Peyer's patch (tissue), 4 donors: Measurements from ENCODE around the gene PPP1R7. TPM values are rescaled to one million over a fixed set of nuclear protein-coding genes. Genes with fewer than 3 reads are reported as not detected.

Experiments used
- DNase-seq, 3 donors: peaks; one replicate each; pipeline ENCODE4 v3.0.0-alpha.2; 2017 to 2019
- H3K27ac ChIP-seq, 4 donors: fragments of 200-600 bp; sonication (generic); one replicate each; pipeline ENCODE4 v1.5.1; 2016 to 2019
- H3K27me3 ChIP-seq, 2 donors: fragments of 200-600 bp; sonication (generic); one replicate each; pipeline ENCODE4 v1.5.1; 2019
- H3K36me3 ChIP-seq, 3 donors: fragments of 200-600 bp; sonication (generic); one replicate each; pipeline ENCODE4 v1.5.1; 2016 to 2019
- H3K4me1 ChIP-seq, 4 donors: fragments of 200-600 bp; sonication (generic); one replicate each; pipeline ENCODE4 v1.5.1; 2016 to 2019
- H3K4me3 ChIP-seq, 4 donors: fragments of 200-600 bp; sonication (generic); 1 replicate in 3 of 4; 2 replicates in 1 of 4; pipeline ENCODE4 v1.5.1; 2016 to 2019; ENCODE audit warnings: mild to moderate bottlenecking in 1 of 4
- H3K9me3 ChIP-seq, 4 donors: fragments of 200-600 bp; sonication (generic); one replicate each; pipeline ENCODE4 v1.5.1; 2016 to 2019; ENCODE audit warnings: mild to moderate bottlenecking in 1 of 4
- POLR2A ChIP-seq, 2 donors: fragments of 450-650 bp; IDR thresholded peaks; one replicate each; pipeline ENCODE4 v1.5.1; 2017; ENCODE audit warnings: antibody characterized with exemption in 2 of 2, mild to moderate bottlenecking in 2 of 2, moderate library complexity in 2 of 2
- total RNA-seq, 4 donors: library from RNA; depleted of rRNA; stranded (reverse); fragments of >200 nt; gene quantifications; one replicate each; pipeline ENCODE4 v1.1.0, GENCODE V29; 2016
- TF ChIP-seq, protein P1 (sequence below), 6 experiments: fragments of 450-650 bp in 4 of 6; fragments of 200-600 bp in 2 of 6; sonication (generic) in 1 of 6; IDR thresholded peaks; one replicate each; pipeline ENCODE4 v1.5.1; 2017 to 2019; ENCODE audit warnings: antibody characterized with exemption in 6 of 6, mild to moderate bottlenecking in 3 of 6, moderate library complexity in 1 of 6

The PPP1R7 gene
- total RNA-seq, 4 donors from 2014 or later = 13.2 to 44.0 (median 28.1) TPM

DNA sequence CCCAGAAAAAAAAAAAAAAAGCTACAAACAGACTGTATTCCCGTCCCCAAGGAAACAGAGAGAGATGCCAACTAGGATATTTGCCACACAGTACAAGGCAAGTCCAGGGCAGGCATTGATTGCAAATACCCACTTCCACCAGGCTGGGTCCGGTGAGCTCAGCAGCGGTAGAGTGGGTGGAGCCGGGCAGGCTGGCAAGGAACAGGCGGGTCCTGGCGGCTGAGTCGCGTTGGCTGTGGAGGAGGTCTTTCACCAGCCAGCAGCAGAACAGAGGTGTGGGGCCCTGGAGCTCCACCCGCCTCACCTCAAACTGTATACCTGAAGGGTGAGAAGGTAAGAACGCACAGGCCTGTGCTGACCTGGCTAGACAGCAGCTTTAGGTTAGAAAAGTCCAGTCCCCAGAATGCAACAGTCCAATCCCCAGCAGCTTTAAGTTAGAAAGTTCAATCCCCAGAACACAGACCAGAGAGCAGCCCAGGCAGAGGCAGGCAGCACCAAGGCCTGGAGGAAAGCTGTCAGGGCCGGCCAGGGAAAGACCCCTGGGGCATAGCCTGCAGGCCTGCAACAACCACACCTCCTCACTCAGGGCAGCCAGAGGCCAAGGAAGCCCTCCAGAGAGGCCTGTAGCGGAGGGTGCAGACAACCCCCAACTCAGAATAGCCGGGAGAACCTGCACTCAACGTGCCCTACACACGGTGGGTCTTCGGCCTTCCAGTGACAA lies 26.3 kb upstream of the PPP1R7 start:
- H3K9me3 ChIP-seq = no peaks in the 10 kb centered on the region
- no peak overlapping the region for H3K27ac ChIP-seq
- no peak for TF ChIP-seq POLR2A (IDR thresholded peaks at IDR 0.05)
- TF ChIP-seq, protein P1, sequence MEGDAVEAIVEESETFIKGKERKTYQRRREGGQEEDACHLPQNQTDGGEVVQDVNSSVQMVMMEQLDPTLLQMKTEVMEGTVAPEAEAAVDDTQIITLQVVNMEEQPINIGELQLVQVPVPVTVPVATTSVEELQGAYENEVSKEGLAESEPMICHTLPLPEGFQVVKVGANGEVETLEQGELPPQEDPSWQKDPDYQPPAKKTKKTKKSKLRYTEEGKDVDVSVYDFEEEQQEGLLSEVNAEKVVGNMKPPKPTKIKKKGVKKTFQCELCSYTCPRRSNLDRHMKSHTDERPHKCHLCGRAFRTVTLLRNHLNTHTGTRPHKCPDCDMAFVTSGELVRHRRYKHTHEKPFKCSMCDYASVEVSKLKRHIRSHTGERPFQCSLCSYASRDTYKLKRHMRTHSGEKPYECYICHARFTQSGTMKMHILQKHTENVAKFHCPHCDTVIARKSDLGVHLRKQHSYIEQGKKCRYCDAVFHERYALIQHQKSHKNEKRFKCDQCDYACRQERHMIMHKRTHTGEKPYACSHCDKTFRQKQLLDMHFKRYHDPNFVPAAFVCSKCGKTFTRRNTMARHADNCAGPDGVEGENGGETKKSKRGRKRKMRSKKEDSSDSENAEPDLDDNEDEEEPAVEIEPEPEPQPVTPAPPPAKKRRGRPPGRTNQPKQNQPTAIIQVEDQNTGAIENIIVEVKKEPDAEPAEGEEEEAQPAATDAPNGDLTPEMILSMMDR (IDR thresholded peaks at IDR 0.05) = no peak
- H3K27me3 ChIP-seq = no peaks in the 10 kb centered on the region
- DNase-seq = peak in 2 of 3 donors; percentile 51 to 52
- H3K4me3 ChIP-seq = no peak overlapping the region
- no peaks in the 10 kb centered on the region for H3K36me3 ChIP-seq
- H3K4me1 ChIP-seq = peaks cover 0 to 4% (median 0%) of the 10 kb centered on the region in 4 donors

DNA sequence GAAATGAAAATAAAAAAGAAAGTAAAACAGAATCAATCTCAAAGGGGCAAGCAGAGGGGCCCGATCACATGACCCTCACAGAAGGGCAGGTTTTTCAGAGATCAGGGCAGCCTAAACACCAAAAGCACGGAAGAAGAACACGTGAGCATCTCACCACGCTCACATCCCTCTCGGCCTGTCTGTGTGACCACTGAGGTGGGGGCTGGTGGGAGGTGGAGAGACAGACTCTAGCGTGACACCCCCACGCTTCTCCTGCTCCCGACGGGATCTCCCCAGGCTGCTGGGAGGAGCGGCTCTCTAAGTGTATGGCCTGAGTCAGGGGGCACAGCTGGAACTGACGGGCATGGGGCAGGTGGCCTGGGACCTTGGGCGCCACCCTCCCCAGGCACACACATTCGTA lies 24.6 kb upstream of the PPP1R7 start:
- peak in 2 of 3 donors; percentile 14 to 40 for DNase-seq
- TF ChIP-seq, protein P1 (IDR thresholded peaks at IDR 0.05) = no peak
- TF ChIP-seq POLR2A (IDR thresholded peaks at IDR 0.05) = no peak
- no peaks in the 10 kb centered on the region for H3K36me3 ChIP-seq

DNA sequence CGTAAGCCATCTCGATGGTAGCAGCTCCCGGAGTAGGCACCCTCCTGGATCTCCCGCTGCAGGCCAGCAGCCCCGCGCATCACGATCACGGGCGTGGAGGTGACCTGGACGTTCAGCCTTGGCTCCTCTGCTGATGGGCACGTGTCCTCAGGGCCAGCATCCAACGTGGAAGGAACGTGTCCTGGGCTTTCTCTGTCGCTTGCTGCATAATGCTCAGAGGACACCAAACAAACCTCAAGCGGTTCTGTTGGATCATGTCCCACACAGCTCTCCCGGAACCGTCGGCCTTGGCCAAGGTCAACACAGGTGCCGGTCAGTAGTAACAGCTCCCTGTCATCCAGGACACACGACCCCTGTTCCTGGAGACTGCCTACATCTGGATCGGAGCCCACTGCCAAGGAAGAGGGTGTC lies 24.1 kb upstream of the PPP1R7 start:
- no peaks in the 10 kb centered on the region for H3K36me3 ChIP-seq
- H3K27me3 ChIP-seq = no peaks in the 10 kb centered on the region
- peaks cover 0 to 4% (median 0%) of the 10 kb centered on the region in 4 donors for H3K4me1 ChIP-seq
- peak overlapping the region in 1 of 4 donors; percentile 31 for H3K27ac ChIP-seq
- DNase-seq = peak in 2 of 3 donors; percentile 30 to 43
- no peak for TF ChIP-seq POLR2A (IDR thresholded peaks at IDR 0.05)
- TF ChIP-seq, protein P1 (IDR thresholded peaks at IDR 0.05) = no peak
- H3K9me3 ChIP-seq = no peaks in the 10 kb centered on the region
- no peak overlapping the region for H3K4me3 ChIP-seq

More for the DNA sequence above, 24.6 kb upstream of the PPP1R7 start:
- Histone ChIP-seq H3K4me3 (no peak overlapping the region), H3K4me1 (peaks cover 0 to 4% (median 0%) of the 10 kb centered on the region in 4 donors), H3K9me3 (no peaks in the 10 kb centered on the region), H3K27me3 (no peaks in the 10 kb centered on the region), H3K27ac (peak overlapping the region in 1 of 4 donors; percentile 31)

DNA sequence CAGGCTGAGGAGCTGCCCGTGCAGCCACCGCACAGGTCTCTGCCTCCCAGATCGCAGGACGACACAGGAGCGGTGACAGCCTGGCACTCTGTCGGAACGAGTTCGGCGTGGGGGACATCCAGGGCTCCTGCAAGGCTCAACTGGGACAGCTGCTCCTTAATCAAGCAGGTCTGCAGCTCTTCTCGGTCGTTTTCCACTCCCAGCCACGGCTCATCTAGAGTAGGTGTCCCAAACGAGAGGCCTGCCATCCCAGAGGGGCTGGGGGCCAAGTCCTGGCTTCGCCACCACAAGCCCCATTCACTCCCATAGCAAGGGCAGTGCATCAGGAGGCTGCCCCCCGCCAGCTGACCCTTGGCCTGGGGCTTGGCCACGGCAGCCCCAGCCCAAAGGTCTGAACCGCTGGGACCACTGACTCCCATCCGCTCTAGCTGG lies 23.5 kb upstream of the PPP1R7 start:
- peak in 2 of 3 donors; percentile 43 to 44 for DNase-seq

GRCh38 chr2:241128266-241128665 lies 22.0 kb upstream of the PPP1R7 start:
- peak in 1 of 3 donors; percentile 35 for DNase-seq
- H3K27me3 ChIP-seq = no peaks in the 10 kb centered on the region
- H3K4me1 ChIP-seq = peaks cover 0 to 4% (median 0%) of the 10 kb centered on the region in 4 donors
- H3K4me3 ChIP-seq = no peak overlapping the region
- TF ChIP-seq POLR2A (IDR thresholded peaks at IDR 0.05) = no peak
- TF ChIP-seq, protein P1 (IDR thresholded peaks at IDR 0.05) = no peak
- peak overlapping the region in 2 of 4 donors; percentile 29 to 63 for H3K27ac ChIP-seq
- H3K9me3 ChIP-seq = no peaks in the 10 kb centered on the region
- no peaks in the 10 kb centered on the region for H3K36me3 ChIP-seq

More for the DNA sequence above, 23.5 kb upstream of the PPP1R7 start:
- Histone ChIP-seq H3K4me1 (peaks cover 0 to 4% (median 0%) of the 10 kb centered on the region in 4 donors), H3K9me3 (no peaks in the 10 kb centered on the region), H3K27me3 (no peaks in the 10 kb centered on the region), H3K4me3 (no peak overlapping the region), H3K36me3 (no peaks in the 10 kb centered on the region), H3K27ac (peak overlapping the region in 1 of 4 donors; percentile 63)
- no peak for TF ChIP-seq POLR2A (IDR thresholded peaks at IDR 0.05)
- TF ChIP-seq, protein P1 (IDR thresholded peaks at IDR 0.05) = no peak
